Measurements from ENCODE around the gene LYST. TPM values are rescaled to one million over a fixed set of nuclear protein-coding genes. Genes with fewer than 3 reads are reported as not detected.
"Not testable (repeated sequence)": the region's sequence is repeated elsewhere in the genome, so short reads cannot be mapped to it uniquely, and the experiment has no call there.

LYST gene
- total and polyA plus RNA-seq, 2 of the 8 experiments (the other 6 are each of a cell fraction or from before 2014, with no cell fraction given) = 0.29 to 0.58 TPM

DNA sequence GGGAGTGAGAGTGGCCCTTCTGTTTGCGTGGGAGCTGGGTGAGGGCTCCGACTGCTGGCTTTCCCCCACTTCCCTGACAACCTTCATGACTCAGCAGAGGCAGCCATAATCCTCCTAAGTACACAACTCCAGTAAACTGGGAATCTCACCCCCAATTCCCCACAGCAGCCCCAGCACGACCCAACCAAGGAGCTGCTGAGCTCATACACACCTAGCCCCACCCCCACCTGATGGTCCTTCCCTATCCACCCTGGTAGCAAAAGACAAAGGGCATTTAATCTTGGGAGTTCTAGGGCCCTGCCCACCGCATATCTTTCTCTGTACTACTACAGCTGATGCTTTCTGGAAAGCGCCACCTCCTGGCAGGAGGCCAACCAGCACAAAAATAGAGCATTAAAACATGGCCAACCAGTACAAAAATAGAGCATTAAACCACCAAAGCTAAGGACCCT lies 21.0 kb downstream of the LYST start:
- H3K36me3 ChIP-seq (ENCODE audit: control insufficient read depth in 2 of 4, insufficient read depth in 4 of 4, low read length in 3 of 4); H3K18ac ChIP-seq (ENCODE audit: extremely low read depth, low read length); H3K14ac ChIP-seq (ENCODE audit: insufficient read length); H2BK15ac ChIP-seq (ENCODE audit: low read length); H3K4me2 ChIP-seq (ENCODE audit: insufficient read depth in 1 of 2, low read depth in 2 of 2, low read length in 2 of 2); FAIRE-seq; H3K9ac ChIP-seq (replicated peaks in 1 of 4; ENCODE audit: extremely low read depth in 1 of 4, low read depth in 3 of 4, low read length in 3 of 4); H3K79me1 ChIP-seq (ENCODE audit: low read depth, low read length); H3K23me2 ChIP-seq (ENCODE audit: low read depth, low read length); H3K27ac ChIP-seq (ENCODE audit: low read depth, low read length); H2BK20ac ChIP-seq (ENCODE audit: low read length); H2BK12ac ChIP-seq (ENCODE audit: low read depth, low read length); H3K79me2 ChIP-seq (ENCODE audit: control insufficient read depth in 1 of 2, insufficient read depth in 2 of 2, low read length in 2 of 2); H3K4me1 ChIP-seq (replicated peaks in 1 of 4; ENCODE audit: control insufficient read depth in 3 of 4, insufficient read depth in 4 of 4, low read length in 3 of 4); H4K91ac ChIP-seq (replicated peaks; ENCODE audit: insufficient read length, low read length); H3K4me3 ChIP-seq (ENCODE audit: extremely low read depth in 1 of 4, insufficient read depth in 2 of 4, low read depth in 3 of 4, low read length in 4 of 4); H4K20me1 ChIP-seq (replicated peaks in 1 of 2; ENCODE audit: control insufficient read depth in 1 of 2, insufficient read depth in 2 of 2, low read length in 2 of 2); H4K5ac ChIP-seq (ENCODE audit: insufficient read length, low read depth, low read length); H3K9me3 ChIP-seq (ENCODE audit: insufficient read depth in 2 of 2, low read depth in 1 of 2, low read length in 1 of 2); H2AK5ac ChIP-seq (ENCODE audit: low read depth, low read length); H3K56ac ChIP-seq (replicated peaks; ENCODE audit: insufficient read length, low read depth, low read length); H3K27me3 ChIP-seq (replicated peaks in 1 of 4; ENCODE audit: control insufficient read depth in 3 of 4, extremely low read depth in 1 of 4, insufficient read depth in 3 of 4, low read length in 3 of 4); H3K4ac ChIP-seq (replicated peaks; ENCODE audit: insufficient read length, low read depth, low read length); H3K23ac ChIP-seq (ENCODE audit: insufficient read length); H2BK5ac ChIP-seq (ENCODE audit: low read depth, low read length); H2BK120ac ChIP-seq (replicated peaks; ENCODE audit: low read depth, low read length): not testable (repeated sequence)
- POLR2A ChIA-PET (ENCODE audit: partially characterized antibody) = interaction anchor here (1.9 kb wide), 1 partner anchor 21 kb away, joined by 4 read pairs; the partner anchor contains the start of gene LYST
- H2AFZ ChIP-seq (ENCODE audit: low read length) = peak overlapping the region; percentile 69; the same call in 1 of the 2 replicates
- CTCF ChIA-PET (ENCODE audit: partially characterized antibody) = interaction anchor here (0.6 to 4.2 kb wide), 24 partner anchors 8 to 341 kb away, joined by 3 to 21 read pairs (median 3); partner anchors contain the start of genes B3GALNT2 and LYST
- DNase-seq (ENCODE audit: low read depth in 1 of 2, low spot score in 2 of 2) = peak in 1 of 2 experiments; percentile 66
- H4K8ac ChIP-seq (ENCODE audit: extremely low read depth, insufficient read depth, low read length) = peak overlapping the region; percentile 88; the same call in 1 of the 2 replicates
- 64% methylated on average over 5 of the region's 5 CpGs; no CpG with 5 or more reads in 1 of the 2 experiments for WGBS, 2 experiments (ENCODE audit: extremely low coverage in 1 of 2, insufficient coverage in 1 of 2, insufficient read length in 1 of 2, insufficient replicate concordance in 2 of 2, low coverage in 1 of 2, low lambda C conversion rate in 2 of 2, missing lambda C conversion rate in 1 of 2)
- TF ChIP-seq TAF1 (IDR thresholded peaks at IDR 0.05; ENCODE audit: low read depth, low read length) = 0 out of 2 replicates have a peak, but pooled peaks have one; percentile 14
- TF ChIP-seq, protein P1, sequence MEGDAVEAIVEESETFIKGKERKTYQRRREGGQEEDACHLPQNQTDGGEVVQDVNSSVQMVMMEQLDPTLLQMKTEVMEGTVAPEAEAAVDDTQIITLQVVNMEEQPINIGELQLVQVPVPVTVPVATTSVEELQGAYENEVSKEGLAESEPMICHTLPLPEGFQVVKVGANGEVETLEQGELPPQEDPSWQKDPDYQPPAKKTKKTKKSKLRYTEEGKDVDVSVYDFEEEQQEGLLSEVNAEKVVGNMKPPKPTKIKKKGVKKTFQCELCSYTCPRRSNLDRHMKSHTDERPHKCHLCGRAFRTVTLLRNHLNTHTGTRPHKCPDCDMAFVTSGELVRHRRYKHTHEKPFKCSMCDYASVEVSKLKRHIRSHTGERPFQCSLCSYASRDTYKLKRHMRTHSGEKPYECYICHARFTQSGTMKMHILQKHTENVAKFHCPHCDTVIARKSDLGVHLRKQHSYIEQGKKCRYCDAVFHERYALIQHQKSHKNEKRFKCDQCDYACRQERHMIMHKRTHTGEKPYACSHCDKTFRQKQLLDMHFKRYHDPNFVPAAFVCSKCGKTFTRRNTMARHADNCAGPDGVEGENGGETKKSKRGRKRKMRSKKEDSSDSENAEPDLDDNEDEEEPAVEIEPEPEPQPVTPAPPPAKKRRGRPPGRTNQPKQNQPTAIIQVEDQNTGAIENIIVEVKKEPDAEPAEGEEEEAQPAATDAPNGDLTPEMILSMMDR (IDR thresholded peaks at IDR 0.05; ENCODE audit: control extremely low read depth in 1 of 3, insufficient read depth in 1 of 3, low read depth in 1 of 3, low read length in 3 of 3) = peak in 2 of 3 experiments; percentile 46 to 47; a peak in 3 of 4 replicates

Measured in H1 (cell line).